ENCODE results near the gene PDE4D.

GRCh38 chr5:59264013-59264412 lies 629.5 kb downstream of the PDE4D start:
- TF ChIP-seq, protein P1, sequence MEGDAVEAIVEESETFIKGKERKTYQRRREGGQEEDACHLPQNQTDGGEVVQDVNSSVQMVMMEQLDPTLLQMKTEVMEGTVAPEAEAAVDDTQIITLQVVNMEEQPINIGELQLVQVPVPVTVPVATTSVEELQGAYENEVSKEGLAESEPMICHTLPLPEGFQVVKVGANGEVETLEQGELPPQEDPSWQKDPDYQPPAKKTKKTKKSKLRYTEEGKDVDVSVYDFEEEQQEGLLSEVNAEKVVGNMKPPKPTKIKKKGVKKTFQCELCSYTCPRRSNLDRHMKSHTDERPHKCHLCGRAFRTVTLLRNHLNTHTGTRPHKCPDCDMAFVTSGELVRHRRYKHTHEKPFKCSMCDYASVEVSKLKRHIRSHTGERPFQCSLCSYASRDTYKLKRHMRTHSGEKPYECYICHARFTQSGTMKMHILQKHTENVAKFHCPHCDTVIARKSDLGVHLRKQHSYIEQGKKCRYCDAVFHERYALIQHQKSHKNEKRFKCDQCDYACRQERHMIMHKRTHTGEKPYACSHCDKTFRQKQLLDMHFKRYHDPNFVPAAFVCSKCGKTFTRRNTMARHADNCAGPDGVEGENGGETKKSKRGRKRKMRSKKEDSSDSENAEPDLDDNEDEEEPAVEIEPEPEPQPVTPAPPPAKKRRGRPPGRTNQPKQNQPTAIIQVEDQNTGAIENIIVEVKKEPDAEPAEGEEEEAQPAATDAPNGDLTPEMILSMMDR (IDR thresholded peaks at IDR 0.05; ENCODE audit: low read length): no peak
- TF ChIP-seq EZH2 (optimal IDR thresholded peaks at IDR 0.05; ENCODE audit: low read depth, low read length): no peak

Measured in MM.1S (cell line).